Endothelial cell of umbilical vein (primary cell): ENCODE results near the gene NRDC. TPM values are rescaled to one million over a fixed set of nuclear protein-coding genes. Genes with fewer than 3 reads are reported as not detected.

Experiments
- BruUV-seq: library from RNA; stranded (reverse); fragments of 400-500 nt; replicated peaks from 2 replicates; lab custom pipeline; 2021; lab: Mats Ljungman, UMichigan
- CTCF ChIA-PET: fragments of 300-600, 350-600 bp; sonication (Branson Sonifier 250); formaldehyde crosslinking; loops from one replicate; lab custom pipeline; 2021; ENCODE audit warnings: antibody characterized with exemption, inconsistent platforms; lab: Charles Lee
- POLR2A ChIA-PET: fragments of 300-600, 350-600 bp; sonication (Branson Sonifier 250); formaldehyde crosslinking; loops from one replicate; lab custom pipeline; 2021; ENCODE audit warnings: antibody characterized with exemption, inconsistent platforms; lab: Charles Lee
- DNase-seq: peaks from one replicate; pipeline ENCODE4 v3.0.0-alpha.2; 2011; ENCODE audit warnings: low read depth, low spot score
- FAIRE-seq: peaks from 2 replicates; lab custom pipeline; 2011; peaks lifted over from hg19 to GRCh38; lab: Jason Lieb, UNC
- H2AFZ ChIP-seq: 2 replicates; pipeline ENCODE4 v1.6.0; 2012; ENCODE audit warnings: low read depth, low read length, control low read depth, inconsistent platforms
- H3K27ac ChIP-seq: 2 replicates; pipeline ENCODE4 v1.5.1; 2011; ENCODE audit warnings: low read depth, mild to moderate bottlenecking, control low read depth, low read length, moderate library complexity; ENCODE audit not compliant: insufficient read depth
- H3K27me3 ChIP-seq, 2 experiments: 2 replicates each; pipeline versions ENCODE4 v1.6.0 to v1.6.1; 2011; ENCODE audit warnings: low read length in 2 of 2, mixed read lengths in 1 of 2; ENCODE audit not compliant: control insufficient read depth in 2 of 2, insufficient read depth in 2 of 2
- H3K36me3 ChIP-seq, 2 experiments: 2 replicates in 1 of 2; 3 replicates in 1 of 2; pipeline ENCODE4 v1.5.1; 2011; ENCODE audit warnings: low read length in 2 of 2, mild to moderate bottlenecking in 1 of 2, moderate library complexity in 1 of 2; ENCODE audit not compliant: control insufficient read depth in 2 of 2, insufficient read depth in 2 of 2; ENCODE audit errors: extremely low read depth in 1 of 2
- H3K4me1 ChIP-seq: 3 replicates; pipeline ENCODE4 v1.5.1; 2011; ENCODE audit warnings: mild to moderate bottlenecking, low read length; ENCODE audit not compliant: control insufficient read depth, insufficient read depth; ENCODE audit errors: extremely low read depth
- H3K4me2 ChIP-seq: 2 replicates; pipeline ENCODE4 v1.6.1; 2011; ENCODE audit warnings: low read length, control low read depth, mixed read lengths; ENCODE audit not compliant: insufficient read depth
- H3K4me3 ChIP-seq, 3 experiments: fragments of 200-600 bp in 1 of 3; sonication (generic), shearing (Covaris generic) in 1 of 3; replicated peaks in 1 of 3; 2 replicates each; pipeline ENCODE4 v1.5.1; 2011 to 2016; ENCODE audit warnings: control low read depth in 3 of 3, low read length in 3 of 3, mild to moderate bottlenecking in 2 of 3, inconsistent platforms in 1 of 3, low read depth in 1 of 3, moderate library complexity in 1 of 3; ENCODE audit not compliant: insufficient read depth in 1 of 3
- H3K79me2 ChIP-seq: 2 replicates; pipeline ENCODE4 v1.6.0; 2012; ENCODE audit warnings: low read length, inconsistent platforms; ENCODE audit not compliant: control insufficient read depth, insufficient read depth
- H3K9ac ChIP-seq: replicated peaks from 2 replicates; pipeline ENCODE3; 2011; ENCODE audit warnings: low read length, control low read depth; ENCODE audit not compliant: insufficient read depth; ENCODE audit errors: extremely low read depth
- H3K9me1 ChIP-seq: replicated peaks from 3 replicates; pipeline ENCODE4 v1.6.0; 2011; ENCODE audit warnings: mild to moderate bottlenecking, low read length; ENCODE audit not compliant: control insufficient read depth, insufficient read depth; ENCODE audit errors: extremely low read depth
- H3K9me3 ChIP-seq: replicated peaks from 2 replicates; pipeline ENCODE4 v1.5.1; 2012; ENCODE audit warnings: low read length, inconsistent platforms; ENCODE audit not compliant: control insufficient read depth, insufficient read depth
- H4K20me1 ChIP-seq: replicated peaks from 2 replicates; pipeline ENCODE3; 2011; ENCODE audit warnings: mild to moderate bottlenecking, low read length; ENCODE audit not compliant: control insufficient read depth, insufficient read depth; ENCODE audit errors: extremely low read depth
- CTCF ChIP-seq, 2 donors: IDR thresholded peaks; 1 replicate in 1 of 2; 2 replicates in 1 of 2; pipeline ENCODE4 v1.5.1; 2011; ENCODE audit warnings: low read length in 2 of 2, mild to moderate bottlenecking in 2 of 2, moderate library complexity in 2 of 2, control low read depth in 1 of 2, inconsistent platforms in 1 of 2, low read depth in 1 of 2; ENCODE audit not compliant: insufficient read depth in 1 of 2; ENCODE audit errors: extremely low read depth in 1 of 2
- EZH2 ChIP-seq: IDR thresholded peaks from 2 replicates; pipeline ENCODE4 v1.6.1; 2012; ENCODE audit warnings: borderline replicate concordance, low read depth, mild to moderate bottlenecking, moderate library complexity, low read length, inconsistent platforms; ENCODE audit not compliant: severe bottlenecking
- FOS ChIP-seq: IDR thresholded peaks from 2 replicates; pipeline ENCODE4 v1.6.1; 2011; ENCODE audit warnings: mild to moderate bottlenecking, low read length, moderate library complexity, borderline replicate concordance; ENCODE audit not compliant: insufficient read depth
- GATA2 ChIP-seq: IDR thresholded peaks from 2 replicates; pipeline ENCODE4 v1.7.0; 2011; ENCODE audit warnings: low read depth, mild to moderate bottlenecking, moderate library complexity, mixed read lengths, low read length; ENCODE audit not compliant: insufficient read length, insufficient read depth
- JUN ChIP-seq: IDR thresholded peaks from 2 replicates; pipeline ENCODE4 v1.6.1; 2011; ENCODE audit warnings: borderline replicate concordance, low read depth; ENCODE audit not compliant: insufficient read length, insufficient read depth
- MAX ChIP-seq: IDR thresholded peaks from 2 replicates; pipeline ENCODE4 v1.6.1; 2011; ENCODE audit not compliant: insufficient read depth, insufficient read length
- MYC ChIP-seq: IDR thresholded peaks from one replicate; pipeline ENCODE4 v1.6.1; 2011; ENCODE audit warnings: mild to moderate bottlenecking, low read depth, low read length
- POLR2A ChIP-seq: IDR thresholded peaks from 2 replicates; pipeline ENCODE4 v1.6.1; 2012; ENCODE audit warnings: low read depth, mild to moderate bottlenecking, control low read depth, low read length
- POLR2AphosphoS5 ChIP-seq: IDR thresholded peaks from 2 replicates; pipeline ENCODE4 v1.6.1; 2012; ENCODE audit warnings: low read depth, mild to moderate bottlenecking, control low read depth, low read length, moderate library complexity; ENCODE audit not compliant: insufficient read depth
- dilution Hi-C: fragments of 300-500 bp; cut with MboI; formaldehyde crosslinking; loops from one replicate; pipeline ENCODE4 v1.15.0; 2019; ENCODE audit warnings: low sequenced_read_pairs; ENCODE audit not compliant: extremely low pct_ligation_motif_present
- intact Hi-C: fragments of 100-400 bp; cut with micrococcal nuclease; formaldehyde crosslinking; loops from one replicate; pipeline ENCODE4 v1.10.0; 2022
- polyA plus RNA-seq, 4 experiments: library from polyadenylated mRNA; depleted of rRNA in 3 of 4; stranded (reverse) in 3 of 4; unstranded in 1 of 4; fragments of >200 nt; gene quantifications; 2 replicates each; pipeline versions ENCODE4 v1.2.1 to v1.2.3, GENCODE V29; 2011 to 2012; ENCODE audit warnings: missing spikeins in 1 of 4
- total RNA-seq: library from RNA; stranded (reverse); gene quantifications from 2 replicates; pipeline ENCODE4 v1.2.3, GENCODE V29; 2021

NRDC gene
- total and polyA plus RNA-seq, 2 donors (not counting 3 experiments of a cell fraction or from before 2014, with no cell fraction given): 41.8 to 146 TPM

GRCh38 chr1:51833700-51834099 lies 44.8 kb downstream of the NRDC start:
- intact Hi-C loops: no loop called here

More at GRCh38 chr1:51833700-51834099, 44.8 kb downstream of the NRDC start:
- dilution Hi-C loops: no loop called here
- no peaks in the 10 kb centered on the region for H4K20me1 ChIP-seq
- H3K79me2 ChIP-seq: no peaks in the 10 kb centered on the region
- FAIRE-seq: no peak
- H3K4me1 ChIP-seq: no peaks in the 10 kb centered on the region
- no peaks in the 10 kb centered on the region for H3K27me3 ChIP-seq
- no peaks in the 10 kb centered on the region for H3K9me1 ChIP-seq
- no peak overlapping the region for H2AFZ ChIP-seq
- H3K27ac ChIP-seq: no peak overlapping the region
- H3K36me3 ChIP-seq: peaks cover 0 to 7% of the 10 kb centered on the region in 2 experiments
- DNase-seq: no peak
- ChIA-PET POLR2A (no interaction called here), CTCF (no interaction called here)
- H3K9ac ChIP-seq: no peak overlapping the region
- BruUV-seq: no TSS peak
- no peak for TF ChIP-seq EZH2
- TF ChIP-seq CTCF (IDR thresholded peaks at IDR 0.05; ENCODE audit: extremely low read depth in 1 of 2, insufficient read depth in 1 of 2, low read depth in 1 of 2, low read length in 2 of 2): no peak
- TF ChIP-seq FOS: no peak
- TF ChIP-seq POLR2A: no peak
- TF ChIP-seq POLR2AphosphoS5: no peak
- TF ChIP-seq MYC: no peak
- TF ChIP-seq MAX: no peak
- no peak for TF ChIP-seq JUN
- TF ChIP-seq GATA2: no peak
- no peaks in the 10 kb centered on the region for H3K9me3 ChIP-seq
- no peak overlapping the region for H3K4me3 ChIP-seq
- H3K4me2 ChIP-seq: no peak overlapping the region
